Measurements from ENCODE around the gene PRKCH. TPM values are rescaled to one million over a fixed set of nuclear protein-coding genes. Genes with fewer than 3 reads are reported as not detected.

Gene PRKCH
- total RNA-seq, 2 donors from 2014 or later: 7.2 to 8.6 TPM

GRCh38 chr14:61540931-61541330 is 219.6 kb downstream of the PRKCH start:
- Mint-ChIP-seq H3K9me3 (no peaks in the 10 kb centered on the region), H3K36me3 (ENCODE audit: low read depth) (no peaks in the 10 kb centered on the region), H3K27me3 (ENCODE audit: insufficient read depth) (no peaks in the 10 kb centered on the region), H3K4me3 (no peak overlapping the region), H3K27ac (no peak overlapping the region), H3K4me1 (peaks cover 27% of the 10 kb centered on the region)
- TF ChIP-seq, protein P1, sequence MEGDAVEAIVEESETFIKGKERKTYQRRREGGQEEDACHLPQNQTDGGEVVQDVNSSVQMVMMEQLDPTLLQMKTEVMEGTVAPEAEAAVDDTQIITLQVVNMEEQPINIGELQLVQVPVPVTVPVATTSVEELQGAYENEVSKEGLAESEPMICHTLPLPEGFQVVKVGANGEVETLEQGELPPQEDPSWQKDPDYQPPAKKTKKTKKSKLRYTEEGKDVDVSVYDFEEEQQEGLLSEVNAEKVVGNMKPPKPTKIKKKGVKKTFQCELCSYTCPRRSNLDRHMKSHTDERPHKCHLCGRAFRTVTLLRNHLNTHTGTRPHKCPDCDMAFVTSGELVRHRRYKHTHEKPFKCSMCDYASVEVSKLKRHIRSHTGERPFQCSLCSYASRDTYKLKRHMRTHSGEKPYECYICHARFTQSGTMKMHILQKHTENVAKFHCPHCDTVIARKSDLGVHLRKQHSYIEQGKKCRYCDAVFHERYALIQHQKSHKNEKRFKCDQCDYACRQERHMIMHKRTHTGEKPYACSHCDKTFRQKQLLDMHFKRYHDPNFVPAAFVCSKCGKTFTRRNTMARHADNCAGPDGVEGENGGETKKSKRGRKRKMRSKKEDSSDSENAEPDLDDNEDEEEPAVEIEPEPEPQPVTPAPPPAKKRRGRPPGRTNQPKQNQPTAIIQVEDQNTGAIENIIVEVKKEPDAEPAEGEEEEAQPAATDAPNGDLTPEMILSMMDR (conservative IDR thresholded peaks at IDR 0.05): no peak
- Histone ChIP-seq H3K9ac (ENCODE audit: extremely low read depth, low read length, poor library complexity, severe bottlenecking) (no peak overlapping the region), H3K27ac (ENCODE audit: low read depth, low read length) (no peak overlapping the region), H3K36me3 (ENCODE audit: control insufficient read depth, insufficient read depth, low read length) (no peaks in the 10 kb centered on the region), H3K4me1 (ENCODE audit: control insufficient read depth, insufficient read depth, low read length) (peaks cover 2% of the 10 kb centered on the region), H3K4me3 (ENCODE audit: low read length) (no peak overlapping the region), H3K27me3 (ENCODE audit: control insufficient read depth, insufficient read depth, low read length, poor library complexity, severe bottlenecking) (no peaks in the 10 kb centered on the region), H3K9me3 (ENCODE audit: control insufficient read depth, low read length) (no peaks in the 10 kb centered on the region)
- peak; percentile 20 for DNase-seq
- WGBS, 2 experiments (ENCODE audit: insufficient coverage in 1 of 2, insufficient read length in 1 of 2): 84% methylated on average over 7 of the region's 7 CpGs

GRCh38 chr14:61542848-61543790 is 221.7 kb downstream of the PRKCH start:
- no peak overlapping the region for H3K27ac ChIP-seq (ENCODE audit: low read depth, low read length)
- 87 to 95% methylated on average over 4 to 6 of the region's 8 CpGs for WGBS, 2 experiments (ENCODE audit: insufficient coverage in 1 of 2, insufficient read length in 1 of 2)
- H3K27ac Mint-ChIP-seq: peak overlapping the region; percentile 11

GRCh38 chr14:61543946-61544345 is 222.6 kb downstream of the PRKCH start:
- Histone ChIP-seq H3K36me3 (ENCODE audit: control insufficient read depth, insufficient read depth, low read length) (no peaks in the 10 kb centered on the region), H3K9ac (ENCODE audit: extremely low read depth, low read length, poor library complexity, severe bottlenecking) (no peak overlapping the region), H3K4me1 (ENCODE audit: control insufficient read depth, insufficient read depth, low read length) (no peaks in the 10 kb centered on the region), H3K27me3 (ENCODE audit: control insufficient read depth, insufficient read depth, low read length, poor library complexity, severe bottlenecking) (no peaks in the 10 kb centered on the region), H3K4me3 (ENCODE audit: low read length) (no peak overlapping the region), H3K27ac (ENCODE audit: low read depth, low read length) (no peak overlapping the region), H3K9me3 (ENCODE audit: control insufficient read depth, low read length) (no peaks in the 10 kb centered on the region)
- H3K36me3 Mint-ChIP-seq (ENCODE audit: low read depth): no peaks in the 10 kb centered on the region
- H3K9me3 Mint-ChIP-seq: no peaks in the 10 kb centered on the region
- WGBS, 2 experiments (ENCODE audit: insufficient coverage in 1 of 2, insufficient read length in 1 of 2): 94 to 96% methylated on average over 4 to 7 of the region's 7 CpGs
- peak; percentile 18 for DNase-seq
- H3K4me1 Mint-ChIP-seq: peaks cover 1% of the 10 kb centered on the region
- no peaks in the 10 kb centered on the region for H3K27me3 Mint-ChIP-seq (ENCODE audit: insufficient read depth)
- H3K27ac Mint-ChIP-seq: no peak overlapping the region
- no peak overlapping the region for H3K4me3 Mint-ChIP-seq
- TF ChIP-seq, protein P1 (conservative IDR thresholded peaks at IDR 0.05): no peak

More at GRCh38 chr14:61542848-61543790, 221.7 kb downstream of the PRKCH start:
- H3K27me3 ChIP-seq (ENCODE audit: control insufficient read depth, insufficient read depth, low read length, poor library complexity, severe bottlenecking): no peaks in the 10 kb centered on the region
- Mint-ChIP-seq H3K4me1 (peaks cover 7% of the 10 kb centered on the region), H3K9me3 (no peaks in the 10 kb centered on the region), H3K36me3 (ENCODE audit: low read depth) (no peaks in the 10 kb centered on the region), H3K4me3 (no peak overlapping the region), H3K27me3 (ENCODE audit: insufficient read depth) (no peaks in the 10 kb centered on the region)
- peak; percentile 39 for DNase-seq
- no peak overlapping the region for H3K4me3 ChIP-seq (ENCODE audit: low read length)
- H3K9me3 ChIP-seq (ENCODE audit: control insufficient read depth, low read length): no peaks in the 10 kb centered on the region
- no peaks in the 10 kb centered on the region for H3K36me3 ChIP-seq (ENCODE audit: control insufficient read depth, insufficient read depth, low read length)
- TF ChIP-seq, protein P1 (conservative IDR thresholded peaks at IDR 0.05): no peak
- H3K9ac ChIP-seq (ENCODE audit: extremely low read depth, low read length, poor library complexity, severe bottlenecking): no peak overlapping the region
- H3K4me1 ChIP-seq (ENCODE audit: control insufficient read depth, insufficient read depth, low read length): no peaks in the 10 kb centered on the region

Data from endodermal cell (in vitro differentiated cells).